ENCODE results near the gene RSBN1. TPM values are rescaled to one million over a fixed set of nuclear protein-coding genes. Genes with fewer than 3 reads are reported as not detected.

The RSBN1 gene
- total and polyA plus RNA-seq, 7 donors: 3.5 to 20.8 (median 11.0) TPM

DNA sequence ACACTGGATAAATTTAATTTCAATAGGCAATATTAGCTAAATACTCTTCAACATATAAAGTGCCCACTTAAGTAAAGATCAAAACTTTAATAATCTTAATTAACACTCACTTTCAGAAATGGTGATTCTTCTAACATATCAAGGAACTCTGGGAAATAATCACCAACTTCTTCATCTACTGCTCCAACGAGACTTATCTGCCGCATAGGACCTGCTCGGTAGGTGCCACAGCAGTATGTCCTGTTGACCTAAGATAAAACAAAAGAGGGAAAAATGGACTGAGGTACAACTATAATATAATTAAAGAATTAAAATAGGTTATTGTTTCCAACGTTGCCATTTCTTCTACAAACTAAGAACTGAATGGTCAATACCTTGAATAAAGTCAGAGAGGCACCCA lies 34.7 kb downstream of the RSBN1 start:
- WGBS, 3 donors: 86 to 90% (median 88%) methylated on average over 4 of the region's 4 CpGs
- Histone ChIP-seq H3K4me3 (no peak overlapping the region), H3K4me1 (peaks cover 35% of the 10 kb centered on the region), H3K9me3 (no peaks in the 10 kb centered on the region), H3K27me3 (ENCODE audit: insufficient read depth in 3 of 3, low read length in 2 of 3) (no peaks in the 10 kb centered on the region), H3K27ac (no peak overlapping the region), H3K36me3 (ENCODE audit: insufficient read depth in 1 of 2, low read depth in 1 of 2) (peaks cover 0 to 43% of the 10 kb centered on the region in 2 donors)
- DNase-seq (no peak), ATAC-seq (no peak)
- TF ChIP-seq, protein P1, sequence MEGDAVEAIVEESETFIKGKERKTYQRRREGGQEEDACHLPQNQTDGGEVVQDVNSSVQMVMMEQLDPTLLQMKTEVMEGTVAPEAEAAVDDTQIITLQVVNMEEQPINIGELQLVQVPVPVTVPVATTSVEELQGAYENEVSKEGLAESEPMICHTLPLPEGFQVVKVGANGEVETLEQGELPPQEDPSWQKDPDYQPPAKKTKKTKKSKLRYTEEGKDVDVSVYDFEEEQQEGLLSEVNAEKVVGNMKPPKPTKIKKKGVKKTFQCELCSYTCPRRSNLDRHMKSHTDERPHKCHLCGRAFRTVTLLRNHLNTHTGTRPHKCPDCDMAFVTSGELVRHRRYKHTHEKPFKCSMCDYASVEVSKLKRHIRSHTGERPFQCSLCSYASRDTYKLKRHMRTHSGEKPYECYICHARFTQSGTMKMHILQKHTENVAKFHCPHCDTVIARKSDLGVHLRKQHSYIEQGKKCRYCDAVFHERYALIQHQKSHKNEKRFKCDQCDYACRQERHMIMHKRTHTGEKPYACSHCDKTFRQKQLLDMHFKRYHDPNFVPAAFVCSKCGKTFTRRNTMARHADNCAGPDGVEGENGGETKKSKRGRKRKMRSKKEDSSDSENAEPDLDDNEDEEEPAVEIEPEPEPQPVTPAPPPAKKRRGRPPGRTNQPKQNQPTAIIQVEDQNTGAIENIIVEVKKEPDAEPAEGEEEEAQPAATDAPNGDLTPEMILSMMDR (IDR thresholded peaks at IDR 0.05): no peak
- intact Hi-C loops (cut with DNase I): no loop called here

DNA sequence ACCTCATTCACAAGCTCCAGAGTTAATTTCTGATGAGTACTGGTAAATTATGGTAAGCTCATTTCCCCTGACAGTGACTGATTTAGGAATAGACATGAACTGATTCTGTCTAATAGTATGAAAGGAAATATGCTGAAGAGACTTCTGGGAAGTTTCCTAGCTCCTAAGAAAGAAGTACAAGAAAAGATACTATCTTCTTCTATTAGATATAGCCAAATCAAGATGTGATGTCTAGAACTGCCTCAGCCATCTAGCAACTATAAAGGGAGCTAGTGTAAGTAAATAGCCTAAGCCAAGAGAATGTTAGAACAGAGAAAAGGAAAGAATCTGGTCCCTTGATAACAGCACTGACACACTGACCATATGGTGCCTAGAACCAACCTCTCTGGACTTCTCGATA lies 42.2 kb downstream of the RSBN1 start:
- H3K36me3 ChIP-seq (ENCODE audit: insufficient read depth in 1 of 2, low read depth in 1 of 2): peaks cover 2 to 57% of the 10 kb centered on the region in 2 donors
- no peak overlapping the region for H3K27ac ChIP-seq
- no peak overlapping the region for H3K4me3 ChIP-seq
- intact Hi-C loops (cut with DNase I): no loop called here
- DNase-seq: no peak
- no peaks in the 10 kb centered on the region for H3K27me3 ChIP-seq (ENCODE audit: insufficient read depth in 3 of 3, low read length in 2 of 3)
- 89 to 93% (median 89%) methylated on average over 1 of the region's 1 CpG for WGBS, 3 donors
- TF ChIP-seq, protein P1 (IDR thresholded peaks at IDR 0.05): no peak
- peak in 1 of 4 donors; percentile 38 for ATAC-seq
- peaks cover 9% of the 10 kb centered on the region for H3K4me1 ChIP-seq
- H3K9me3 ChIP-seq: no peaks in the 10 kb centered on the region

DNA sequence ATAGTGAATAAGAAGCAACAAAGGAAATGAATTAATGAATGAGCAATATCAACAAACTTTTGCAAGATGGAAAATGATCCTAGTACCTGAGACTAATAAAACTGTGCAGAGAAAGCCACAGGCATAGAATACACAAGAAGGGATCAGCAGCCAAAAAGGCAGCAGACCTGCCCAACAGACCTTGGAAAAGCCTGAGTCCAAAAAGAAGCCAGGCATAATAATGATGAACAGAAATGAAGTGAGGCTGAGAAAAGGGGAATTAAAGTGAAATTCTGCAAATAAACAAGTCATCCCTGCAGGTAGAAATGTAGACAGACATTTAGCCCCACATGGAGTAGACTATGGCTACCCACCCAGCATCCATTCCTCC lies 42.7 kb downstream of the RSBN1 start:
- intact Hi-C loops (cut with DNase I): no loop called here
- peak in 1 of 4 donors; percentile 10 for ATAC-seq
- Histone ChIP-seq H3K4me3 (no peak overlapping the region), H3K27ac (no peak overlapping the region), H3K9me3 (no peaks in the 10 kb centered on the region), H3K36me3 (ENCODE audit: insufficient read depth in 1 of 2, low read depth in 1 of 2) (peaks cover 2 to 57% of the 10 kb centered on the region in 2 donors), H3K4me1 (peaks cover 9% of the 10 kb centered on the region), H3K27me3 (ENCODE audit: insufficient read depth in 3 of 3, low read length in 2 of 3) (no peaks in the 10 kb centered on the region)
- TF ChIP-seq, protein P1 (IDR thresholded peaks at IDR 0.05): no peak
- no peak for DNase-seq

DNA sequence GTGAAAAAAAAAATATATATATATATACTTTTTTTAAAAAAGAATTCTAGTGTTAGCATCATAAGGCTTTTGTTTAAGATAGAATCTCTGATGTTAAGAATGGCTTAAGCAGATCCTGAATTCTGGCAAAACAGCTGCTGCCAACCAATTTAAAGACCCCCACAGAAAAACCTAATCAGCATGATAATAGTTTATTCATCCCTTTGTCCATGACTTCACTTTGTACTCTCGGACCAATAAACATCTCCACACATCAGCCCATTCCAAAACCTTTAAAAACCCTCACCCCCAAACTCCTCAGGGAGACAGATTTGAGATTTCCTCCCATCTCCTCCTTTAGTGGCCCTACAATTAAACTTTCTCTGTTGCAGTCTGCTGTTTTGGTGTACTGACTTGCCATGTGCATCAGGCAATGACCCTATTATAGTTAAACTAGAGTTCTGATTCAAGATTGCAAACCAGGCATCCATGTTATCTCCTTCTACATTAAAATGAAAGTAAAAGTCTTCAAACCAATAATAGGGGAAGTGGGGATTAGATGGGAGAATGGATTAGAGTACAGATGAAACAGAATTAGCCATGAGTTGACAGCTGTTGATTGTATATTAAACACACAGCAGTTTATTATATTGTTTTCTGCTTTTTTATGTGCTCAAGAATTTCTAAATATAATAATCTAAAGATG lies 43.2 kb downstream of the RSBN1 start:
- TF ChIP-seq, protein P1 (IDR thresholded peaks at IDR 0.05): no peak
- Histone ChIP-seq H3K27me3 (ENCODE audit: insufficient read depth in 3 of 3, low read length in 2 of 3) (no peaks in the 10 kb centered on the region), H3K4me1 (peaks cover 9% of the 10 kb centered on the region), H3K36me3 (ENCODE audit: insufficient read depth in 1 of 2, low read depth in 1 of 2) (peaks cover 2 to 55% of the 10 kb centered on the region in 2 donors), H3K9me3 (no peaks in the 10 kb centered on the region), H3K27ac (no peak overlapping the region), H3K4me3 (no peak overlapping the region)
- WGBS, 3 donors: 77 to 90% (median 78%) methylated on average over 1 of the region's 1 CpG
- DNase-seq (no peak), ATAC-seq (no peak)
- intact Hi-C loops (cut with DNase I): no loop called here
